DMS79 (cell line): ENCODE measurements around the gene SNAI1.

ENCODE experiments used
- DNase-seq: peaks from one replicate; lab custom pipeline; 2025; lab: John Stamatoyannopoulos, UW

The SNAI1 gene

GRCh38 chr20:50037575-50037974 is 54.8 kb downstream of the SNAI1 start:
- no peak for DNase-seq

GRCh38 chr20:50038169-50038568 is 55.4 kb downstream of the SNAI1 start:
- no peak for DNase-seq
